Measurements from ENCODE around the gene ALDH1L2. TPM values are rescaled to one million over a fixed set of nuclear protein-coding genes. Genes with fewer than 3 reads are reported as not detected.
A peak's percentile ranks its signal among the peaks of the same experiment; 100 is the strongest.

The ALDH1L2 gene
- total RNA-seq, 1 donor from 2014 or later = 158 TPM

- no peak for DNase-seq (ENCODE audit: low spot score)
- peaks cover 75% of the 10 kb centered on the region for H3K36me3 Mint-ChIP-seq (ENCODE audit: low read depth)
- no peaks in the 10 kb centered on the region for H3K27me3 Mint-ChIP-seq (ENCODE audit: low read depth)
- no peak overlapping the region for H3K27ac Mint-ChIP-seq (ENCODE audit: unreplicated experiment)
- no peak for TF ChIP-seq CTCF (IDR thresholded peaks at IDR 0.05)
- peaks cover 3% of the 10 kb centered on the region for H3K4me1 Mint-ChIP-seq (ENCODE audit: low read depth)
- peaks cover 14% of the 10 kb centered on the region for H3K9me3 Mint-ChIP-seq (ENCODE audit: low read depth)
- H3K4me3 Mint-ChIP-seq (ENCODE audit: unreplicated experiment) = no peak overlapping the region
Measured at GRCh38 chr12:105060715-105061378, 23.4 kb downstream of the ALDH1L2 start.

- Mint-ChIP-seq H3K4me1 (ENCODE audit: low read depth) (peaks cover 3% of the 10 kb centered on the region), H3K36me3 (ENCODE audit: low read depth) (peaks cover 63% of the 10 kb centered on the region), H3K9me3 (ENCODE audit: low read depth) (peaks cover 19% of the 10 kb centered on the region), H3K4me3 (ENCODE audit: unreplicated experiment) (no peak overlapping the region), H3K27ac (ENCODE audit: unreplicated experiment) (peak overlapping the region; percentile 5), H3K27me3 (ENCODE audit: low read depth) (no peaks in the 10 kb centered on the region)
- no peak for TF ChIP-seq CTCF (IDR thresholded peaks at IDR 0.05)
- DNase-seq (ENCODE audit: low spot score) = no peak
Measured at GRCh38 chr12:105057174-105057573, 27.1 kb downstream of the ALDH1L2 start.

- Mint-ChIP-seq H3K4me3 (ENCODE audit: unreplicated experiment) (no peak overlapping the region), H3K27ac (ENCODE audit: unreplicated experiment) (no peak overlapping the region), H3K36me3 (ENCODE audit: low read depth) (peaks cover 65% of the 10 kb centered on the region), H3K9me3 (ENCODE audit: low read depth) (peaks cover 19% of the 10 kb centered on the region), H3K27me3 (ENCODE audit: low read depth) (no peaks in the 10 kb centered on the region), H3K4me1 (ENCODE audit: low read depth) (peaks cover 3% of the 10 kb centered on the region)
- DNase-seq (ENCODE audit: low spot score) = no peak
- TF ChIP-seq CTCF (IDR thresholded peaks at IDR 0.05) = peak; percentile 97
Measured at GRCh38 chr12:105053116-105053572, 31.1 kb downstream of the ALDH1L2 start.

GRCh38 chr12:105051981-105052380 lies 32.3 kb downstream of the ALDH1L2 start:
- DNase-seq (ENCODE audit: low spot score) = no peak
- peaks cover 61% of the 10 kb centered on the region for H3K36me3 Mint-ChIP-seq (ENCODE audit: low read depth)
- peaks cover 1% of the 10 kb centered on the region for H3K4me1 Mint-ChIP-seq (ENCODE audit: low read depth)
- H3K9me3 Mint-ChIP-seq (ENCODE audit: low read depth) = peaks cover 15% of the 10 kb centered on the region
- no peak for TF ChIP-seq CTCF (IDR thresholded peaks at IDR 0.05)
- H3K4me3 Mint-ChIP-seq (ENCODE audit: unreplicated experiment) = no peak overlapping the region
- H3K27ac Mint-ChIP-seq (ENCODE audit: unreplicated experiment) = no peak overlapping the region
- no peaks in the 10 kb centered on the region for H3K27me3 Mint-ChIP-seq (ENCODE audit: low read depth)

- no peak overlapping the region for H3K4me3 Mint-ChIP-seq (ENCODE audit: unreplicated experiment)
- no peak overlapping the region for H3K27ac Mint-ChIP-seq (ENCODE audit: unreplicated experiment)
- TF ChIP-seq CTCF (IDR thresholded peaks at IDR 0.05) = no peak
- no peak for DNase-seq (ENCODE audit: low spot score)
- no peaks in the 10 kb centered on the region for H3K27me3 Mint-ChIP-seq (ENCODE audit: low read depth)
- H3K9me3 Mint-ChIP-seq (ENCODE audit: low read depth) = no peaks in the 10 kb centered on the region
- H3K4me1 Mint-ChIP-seq (ENCODE audit: low read depth) = no peaks in the 10 kb centered on the region
- H3K36me3 Mint-ChIP-seq (ENCODE audit: low read depth) = peaks cover 51% of the 10 kb centered on the region
Measured at GRCh38 chr12:105048315-105048714, 35.9 kb downstream of the ALDH1L2 start.
